Hepatocyte (in vitro differentiated cells): ENCODE results near the gene MLST8.

Experiments
- EZH2 ChIP-seq: fragments of 200-600 bp; sonication (generic); IDR thresholded peaks from 2 replicates; pipeline ENCODE4 v1.6.1; 2016; ENCODE audit warnings: antibody characterized with exemption, mild to moderate bottlenecking, borderline replicate concordance
- EZH2phosphoT487 ChIP-seq: fragments of 200-600 bp; sonication (generic); IDR thresholded peaks from one replicate; pipeline ENCODE4 v1.6.1; 2018; ENCODE audit warnings: antibody characterized with exemption, mild to moderate bottlenecking, low read depth, moderate library complexity; ENCODE audit not compliant: unreplicated experiment, severe bottlenecking
- TF ChIP-seq, protein P1 (sequence below): fragments of 200-600 bp; sonication (generic); IDR thresholded peaks from 2 replicates; pipeline ENCODE4 v1.5.1; 2016; ENCODE audit warnings: antibody characterized with exemption, mild to moderate bottlenecking; ENCODE audit not compliant: poor library complexity

DNA sequence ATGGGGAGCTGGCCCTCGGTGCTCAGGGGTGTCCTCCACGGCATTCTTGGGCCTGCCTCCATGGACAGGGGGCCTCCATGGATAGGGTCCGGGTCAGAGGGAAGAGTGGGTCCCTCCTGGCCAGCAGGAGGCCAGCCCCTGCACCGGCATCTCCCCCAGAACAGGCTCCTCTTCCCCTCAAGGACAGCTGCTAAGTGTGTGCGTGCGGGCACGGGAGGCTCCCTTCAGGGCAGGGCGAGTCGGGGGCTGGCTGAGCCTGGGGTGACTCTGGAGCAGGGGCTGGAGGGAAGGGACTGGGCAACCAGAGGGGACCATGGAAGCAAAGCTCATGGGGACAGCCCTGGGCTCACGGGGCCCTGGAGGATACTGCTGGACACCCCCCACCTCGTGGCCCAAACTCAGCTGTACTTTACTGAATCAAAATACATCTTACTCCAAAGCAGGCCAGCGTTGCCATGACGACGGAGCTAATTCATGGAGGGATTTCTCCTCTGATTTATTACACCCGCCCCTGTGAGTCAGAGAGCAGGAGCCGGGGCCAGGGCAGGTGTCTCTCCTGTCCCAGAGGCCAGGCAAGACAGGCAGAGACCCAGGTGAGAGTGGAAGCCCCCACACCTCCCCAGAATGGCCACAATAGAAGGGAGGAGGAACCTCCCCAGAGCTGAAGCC, 11.0 kb upstream of the MLST8 start:
- TF ChIP-seq EZH2 (no peak), EZH2phosphoT487 (no peak)
- TF ChIP-seq, protein P1, sequence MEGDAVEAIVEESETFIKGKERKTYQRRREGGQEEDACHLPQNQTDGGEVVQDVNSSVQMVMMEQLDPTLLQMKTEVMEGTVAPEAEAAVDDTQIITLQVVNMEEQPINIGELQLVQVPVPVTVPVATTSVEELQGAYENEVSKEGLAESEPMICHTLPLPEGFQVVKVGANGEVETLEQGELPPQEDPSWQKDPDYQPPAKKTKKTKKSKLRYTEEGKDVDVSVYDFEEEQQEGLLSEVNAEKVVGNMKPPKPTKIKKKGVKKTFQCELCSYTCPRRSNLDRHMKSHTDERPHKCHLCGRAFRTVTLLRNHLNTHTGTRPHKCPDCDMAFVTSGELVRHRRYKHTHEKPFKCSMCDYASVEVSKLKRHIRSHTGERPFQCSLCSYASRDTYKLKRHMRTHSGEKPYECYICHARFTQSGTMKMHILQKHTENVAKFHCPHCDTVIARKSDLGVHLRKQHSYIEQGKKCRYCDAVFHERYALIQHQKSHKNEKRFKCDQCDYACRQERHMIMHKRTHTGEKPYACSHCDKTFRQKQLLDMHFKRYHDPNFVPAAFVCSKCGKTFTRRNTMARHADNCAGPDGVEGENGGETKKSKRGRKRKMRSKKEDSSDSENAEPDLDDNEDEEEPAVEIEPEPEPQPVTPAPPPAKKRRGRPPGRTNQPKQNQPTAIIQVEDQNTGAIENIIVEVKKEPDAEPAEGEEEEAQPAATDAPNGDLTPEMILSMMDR = no peak
